K562 (cell line): ENCODE data around the gene MEGF11. TPM values are rescaled to one million over a fixed set of nuclear protein-coding genes. Genes with fewer than 3 reads are reported as not detected.

Experiments used
- ATAC-seq: fragments of 200-7000 bp; cut with Tn5 transposase; 3 replicates; pipeline ENCODE4 v1.9.1; 2020; ENCODE audit warnings: moderate library complexity
- Bru-seq: library from RNA; stranded (reverse); fragments of 400-500 nt; gene quantifications from one replicate; lab custom pipeline; 2021; lab: Mats Ljungman, UMichigan
- BruChase-seq, 2 experiments: library from RNA; stranded (reverse); fragments of 400-500 nt; gene quantifications; one replicate each; lab custom pipeline; 2021; lab: Mats Ljungman, UMichigan
- BruUV-seq: library from RNA; stranded (reverse); fragments of 400-500 nt; replicated peaks from 2 replicates; lab custom pipeline; 2021; lab: Mats Ljungman, UMichigan
- CTCF ChIA-PET: fragments of 300-600 bp; formaldehyde crosslinking; extraction: SDS; loops from one replicate; lab custom pipeline; 2021; ENCODE audit warnings: low intra/inter-chr PET ratio; lab: Yijun Ruan, JAX
- POLR2A ChIA-PET: fragments of 300-600, 350-650 bp; sonication (Branson Sonifier 250); formaldehyde crosslinking; extraction: SDS; loops from one replicate; lab custom pipeline; 2021; ENCODE audit warnings: antibody characterized with exemption, inconsistent platforms; lab: Yijun Ruan, JAX
- DNase-seq, 4 experiments: peaks; one replicate each; pipeline versions ENCODE4 v3.0.0 to v3.0.0-alpha.2; 2011 to 2018; ENCODE audit warnings: low spot score in 3 of 4, mixed read lengths in 3 of 4; ENCODE audit errors: extremely low read depth in 1 of 4
- FAIRE-seq: peaks from 2 replicates; lab custom pipeline; 2011; peaks lifted over from hg19 to GRCh38; lab: Jason Lieb, UNC
- H2AFZ ChIP-seq: 2 replicates; pipeline ENCODE4 v1.6.0; 2011; ENCODE audit warnings: low read depth, low read length, control low read depth, inconsistent platforms
- H3K27ac ChIP-seq: fragments of 200-600 bp; 3 replicates; pipeline ENCODE4 v1.8.0; 2011; ENCODE audit warnings: low read depth, mild to moderate bottlenecking, control low read depth, inconsistent platforms, low read length, moderate library complexity, mixed read lengths; ENCODE audit errors: extremely low read depth
- H3K27me3 ChIP-seq, 2 experiments: fragments of 300-600 bp in 1 of 2; 2 replicates in 1 of 2; 3 replicates in 1 of 2; pipeline versions ENCODE4 v1.6.0 to v1.8.0; 2011; ENCODE audit warnings: inconsistent platforms in 2 of 2, low read length in 2 of 2, mild to moderate bottlenecking in 1 of 2, mixed read lengths in 1 of 2, moderate library complexity in 1 of 2; ENCODE audit not compliant: control insufficient read depth in 2 of 2, insufficient read depth in 2 of 2
- H3K36me3 ChIP-seq: fragments of 300-600 bp; 3 replicates; pipeline ENCODE4 v1.8.0; 2011; ENCODE audit warnings: mild to moderate bottlenecking, low read length, inconsistent platforms; ENCODE audit not compliant: control insufficient read depth, insufficient read depth
- H3K4me1 ChIP-seq, 2 experiments: fragments of 200-600 bp in 1 of 2; replicated peaks in 1 of 2; 2 replicates in 1 of 2; 3 replicates in 1 of 2; pipeline versions ENCODE4 v1.5.1 to v1.8.0; 2011; ENCODE audit warnings: inconsistent platforms in 2 of 2, low read length in 2 of 2, mild to moderate bottlenecking in 1 of 2, mixed read lengths in 1 of 2, moderate library complexity in 1 of 2; ENCODE audit not compliant: control insufficient read depth in 2 of 2, insufficient read depth in 2 of 2
- H3K4me2 ChIP-seq: 2 replicates; pipeline ENCODE4 v1.6.1; 2011; ENCODE audit warnings: low read length, control low read depth, inconsistent platforms, mixed read lengths; ENCODE audit not compliant: insufficient read depth
- H3K4me3 ChIP-seq: fragments of 200-600 bp; sonication (generic), shearing (Covaris generic); 2 replicates; pipeline ENCODE4 v1.5.1; 2016; ENCODE audit warnings: control low read depth, inconsistent platforms
- H3K79me2 ChIP-seq: fragments of 200-600 bp; 3 replicates; pipeline ENCODE4 v1.8.0; 2011; ENCODE audit warnings: low read length, inconsistent platforms; ENCODE audit not compliant: control insufficient read depth, insufficient read depth
- H3K9ac ChIP-seq, 2 experiments: 2 replicates each; pipeline versions ENCODE4 v1.6.0 to v1.6.1; 2011; ENCODE audit warnings: low read depth in 2 of 2, low read length in 2 of 2, control low read depth in 1 of 2, inconsistent platforms in 1 of 2, mild to moderate bottlenecking in 1 of 2, mixed read lengths in 1 of 2; ENCODE audit not compliant: insufficient read depth in 1 of 2
- H3K9me1 ChIP-seq: one replicate; pipeline ENCODE4 v1.6.0; 2011; ENCODE audit warnings: inconsistent platforms, mild to moderate bottlenecking, low read length, moderate library complexity; ENCODE audit not compliant: control insufficient read depth, insufficient read depth
- H3K9me3 ChIP-seq: replicated peaks from 2 replicates; pipeline ENCODE4 v1.5.1; 2011; ENCODE audit warnings: low read depth, low read length, inconsistent platforms; ENCODE audit not compliant: control insufficient read depth, insufficient read depth
- H4K20me1 ChIP-seq: replicated peaks from 2 replicates; pipeline ENCODE4 v1.6.1; 2011; ENCODE audit warnings: low read length, inconsistent platforms, mixed read lengths; ENCODE audit not compliant: control insufficient read depth, insufficient read depth
- EZH2 ChIP-seq: IDR thresholded peaks from 2 replicates; pipeline ENCODE4 v1.6.1; 2012; ENCODE audit warnings: low read depth, mild to moderate bottlenecking, inconsistent platforms, low read length, borderline replicate concordance
- PCBP1 ChIP-seq: fragments of 200-400 bp; formaldehyde crosslinking; IDR thresholded peaks from 2 replicates; pipeline ENCODE4 v1.6.1; 2018; ENCODE audit warnings: mild to moderate bottlenecking, low read depth, low read length; ENCODE audit not compliant: poor library complexity, severe bottlenecking
- RFX7 ChIP-seq: fragments of 250-450 bp; sonication (Bioruptor Pico); IDR thresholded peaks from 2 replicates; pipeline ENCODE4 v1.5.1; 2021; ENCODE audit warnings: mild to moderate bottlenecking
- WGBS: fragments of 100-300 bp; shearing (Covaris generic); methylation state at CpG from one replicate; pipeline ENCODE4 v1.1.6; 2016; ENCODE audit warnings: low coverage, mixed read lengths; ENCODE audit not compliant: insufficient coverage; ENCODE audit errors: missing lambda C conversion rate; 5-methylcytosine and 5-hydroxymethylcytosine counted together
- in situ Hi-C: fragments of 300-500 bp; cut with MboI; formaldehyde crosslinking; loops from 4 replicates; pipeline ENCODE4 v1.15.0; 2018; ENCODE audit warnings: inconsistent platforms, mixed read lengths
- intact Hi-C: fragments of 100-400 bp; cut with micrococcal nuclease; formaldehyde crosslinking; loops from 2 replicates; pipeline ENCODE4 v1.14.2; 2022
- long read RNA-seq, 3 experiments: library from polyadenylated mRNA in 2 of 3; library from RNA in 1 of 3; unstranded in 2 of 3; stranded (forward) in 1 of 3; transcript quantifications; one replicate each; pipeline ENCODE4 v2.0.0, GENCODE V29; 2019 to 2022
- polyA minus RNA-seq, 3 experiments: library from RNA; depleted of rRNA, polyadenylated mRNA; stranded (reverse); fragments of >200 nt; gene quantifications; 2 replicates each; pipeline ENCODE4 v1.2.3, GENCODE V29; 2011
- polyA plus RNA-seq, 8 experiments: library from polyadenylated mRNA; depleted of rRNA in 4 of 8; stranded (reverse) in 5 of 8; unstranded in 3 of 8; fragments of >200 nt; fragmentation: Nextera tagmentation in 2 of 8; fragmentation: Illumina TruSeq in 1 of 8; extraction: Ambion mirVana in 2 of 8; extraction: Trizol in 1 of 8; gene quantifications; 2 replicates each; pipeline versions ENCODE4 v1.2.1 to v1.2.3, GENCODE V29; 2011 to 2014; ENCODE audit warnings: inconsistent platforms in 1 of 8, missing spikeins in 1 of 8
- total RNA-seq, 7 experiments: library from RNA; depleted of rRNA in 6 of 7; stranded (reverse); fragments of >200 nt in 6 of 7; fragmentation: Illumina TruSeq in 2 of 7; extraction: Trizol in 2 of 7; gene quantifications; 2 replicates each; pipeline versions ENCODE4 v1.2.1 to v1.2.3, GENCODE V29; 2011 to 2021; ENCODE audit warnings: low replicate concordance in 1 of 7
- TF ChIP-seq, protein P1 (sequence below): IDR thresholded peaks from 2 replicates; pipeline ENCODE4 v1.6.1; 2016; ENCODE audit warnings: missing genetic modification characterization, missing compliant biosample characterization

Gene MEGF11
- 0.26 TPM in 1 of 2 replicates, not detected in the other for total RNA-seq (2011; cell fraction: chromatin; rRNA removed; ENCODE audit: low replicate concordance)
- 0.66 TPM in 1 of 2 replicates, not detected in the other for total RNA-seq (2011; cell fraction: nucleolus; rRNA removed)
- 0.46 TPM in 1 of 2 replicates, not detected in the other for total RNA-seq (2011; cell fraction: nucleoplasm; rRNA removed)
- total RNA-seq (2014; rRNA removed) (not detected in 2 replicates), total RNA-seq (2014; rRNA removed; fragmentation: Illumina TruSeq; extraction: Trizol) (not detected in 2 replicates), total RNA-seq (2015; rRNA removed; fragmentation: Illumina TruSeq; extraction: Trizol) (not detected in 2 replicates), total RNA-seq (2021) (not detected in 2 replicates), polyA plus RNA-seq (2011; rRNA removed) (not detected in 2 replicates), polyA plus RNA-seq (2014; fragmentation: Illumina TruSeq; extraction: Trizol) (not detected in 2 replicates), polyA plus RNA-seq (2014; fragmentation: Nextera tagmentation; extraction: Ambion mirVana) (under 1 TPM; 0.06 to 0.20 TPM), polyA plus RNA-seq (2014; rRNA removed) (0.23 TPM in 1 of 2 replicates, not detected in the other), polyA minus RNA-seq (2011; rRNA and poly(A)+ RNA removed) (not detected in 2 replicates), Bru-seq, nascent RNA (percentile 3 among the genes with signal in this experiment), BruChase-seq, experiment 1, labeled RNA remaining after a 2-hour chase (percentile 8 among the genes with signal in this experiment), BruChase-seq, experiment 2, labeled RNA remaining after a 6-hour chase (percentile 7 among the genes with signal in this experiment)
- 0.18 TPM in 1 of 2 replicates, not detected in the other for polyA plus RNA-seq (2011; cell fraction: cytosol; rRNA removed)
- not detected in 2 replicates for polyA plus RNA-seq (2011; cell fraction: nucleus; rRNA removed)
- 0.44 and 1.9 TPM in 2 replicates for polyA plus RNA-seq (2012)
- polyA minus RNA-seq (2011; cell fraction: cytosol; rRNA and poly(A)+ RNA removed), result not detected in 2 replicates
- polyA minus RNA-seq (2011; cell fraction: nucleus; rRNA and poly(A)+ RNA removed), result 0.44 TPM in 1 of 2 replicates, not detected in the other
- long read RNA-seq, experiment 1, partial matches to known transcripts, result 0 of 3 reads
- long read RNA-seq, experiment 1, other reads (novel, unspliced or antisense), result 3 of 3 reads
- long read RNA-seq, experiment 2, result 0 reads
- long read RNA-seq, experiment 3, result 0 reads

DNA sequence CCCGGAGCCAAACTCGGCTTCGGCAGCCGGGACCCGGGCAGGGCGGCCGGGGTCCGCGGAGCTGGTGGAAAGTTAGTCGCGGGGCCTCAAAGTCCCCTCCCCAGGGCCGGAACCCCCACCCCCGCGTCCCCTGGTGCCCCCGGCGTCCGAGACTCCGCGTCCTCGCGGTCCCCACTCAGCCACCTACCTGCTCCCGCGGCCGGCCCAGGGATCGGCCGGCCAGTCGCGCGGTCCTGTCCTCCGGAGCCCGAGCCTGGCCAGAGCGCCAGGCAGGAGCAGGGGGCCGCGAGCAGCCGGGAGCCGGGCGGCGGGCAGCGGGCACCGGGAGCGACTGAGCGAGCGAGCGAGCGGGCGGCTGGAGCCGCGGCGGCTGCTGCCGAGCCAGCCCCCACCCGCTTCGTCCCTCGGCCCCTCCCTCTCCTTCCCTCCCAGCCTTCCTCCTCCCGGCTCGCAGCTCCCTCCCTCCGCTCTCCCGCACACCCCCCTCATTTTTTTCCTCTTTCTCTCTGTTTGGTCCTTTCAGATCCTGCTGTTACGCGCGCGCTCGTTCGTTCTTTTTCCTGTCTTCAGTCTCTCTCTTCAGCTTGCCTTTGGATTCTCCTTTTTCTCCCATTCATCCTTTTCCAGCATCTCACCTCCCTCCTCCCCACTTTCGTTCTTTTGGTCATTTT lies at the start of gene MEGF11:
TSS of gene MEGF11 (minus strand) at position 333 of the 671 bp plus-strand sequence. CDS start 125,347 bp downstream, outside the sequence.
- Histone ChIP-seq H3K4me2 (peak within 1 kb of the TSS; percentile 60), H3K36me3 (no peaks in the 10 kb centered on the region), H3K9me3 (no peaks in the 10 kb centered on the region), H3K27ac (no peak within 1 kb of the TSS), H3K27me3 (peaks cover 57 to 70% of the 10 kb centered on the region in 2 experiments), H3K9ac (no peak within 1 kb of the TSS), H2AFZ (peak within 1 kb of the TSS; percentile 51; the same call in 1 of the 2 replicates), H3K4me3 (0 out of 2 replicates have a peak within 1 kb of the TSS, but pooled peaks have one; percentile 6), H3K79me2 (no peaks in the 10 kb centered on the region), H4K20me1 (peaks cover 15% of the 10 kb centered on the region; the same call in 1 of the 2 replicates), H3K4me1 (peaks cover 3 to 23% of the 10 kb centered on the region in 2 experiments; a peak in 3 of 5 replicates), H3K9me1 (no peaks in the 10 kb centered on the region)
- DNase-seq (peak in 3 of 4 experiments; percentile 31 to 45 (median 36)), FAIRE-seq (no peak), ATAC-seq (no peak)
- intact Hi-C loops (loop anchor here (5.0 kb wide), 1 partner anchor 34 kb away; no protein-coding TSS in a partner anchor), in situ Hi-C loops (no loop called here)
- TF ChIP-seq, protein P1, sequence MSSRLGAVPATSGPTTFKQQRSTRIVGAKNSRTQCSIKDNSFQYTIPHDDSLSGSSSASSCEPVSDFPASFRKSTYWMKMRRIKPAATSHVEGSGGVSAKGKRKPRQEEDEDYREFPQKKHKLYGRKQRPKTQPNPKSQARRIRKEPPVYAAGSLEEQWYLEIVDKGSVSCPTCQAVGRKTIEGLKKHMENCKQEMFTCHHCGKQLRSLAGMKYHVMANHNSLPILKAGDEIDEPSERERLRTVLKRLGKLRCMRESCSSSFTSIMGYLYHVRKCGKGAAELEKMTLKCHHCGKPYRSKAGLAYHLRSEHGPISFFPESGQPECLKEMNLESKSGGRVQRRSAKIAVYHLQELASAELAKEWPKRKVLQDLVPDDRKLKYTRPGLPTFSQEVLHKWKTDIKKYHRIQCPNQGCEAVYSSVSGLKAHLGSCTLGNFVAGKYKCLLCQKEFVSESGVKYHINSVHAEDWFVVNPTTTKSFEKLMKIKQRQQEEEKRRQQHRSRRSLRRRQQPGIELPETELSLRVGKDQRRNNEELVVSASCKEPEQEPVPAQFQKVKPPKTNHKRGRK, result peak; percentile 44; the same call in 1 of the 2 replicates
- TF ChIP-seq EZH2, result 0 out of 2 replicates have a peak, but pooled peaks have one; percentile 59
- TF ChIP-seq RFX7, result no peak
- peak; percentile 44 for TF ChIP-seq PCBP1
- BruUV-seq, result no TSS peak
- WGBS, result 27% methylated on average over 22 of the region's 64 CpGs
- POLR2A ChIA-PET, result interaction anchor here (0.6 kb wide), 1 partner anchor 8 kb away, joined by 3 read pairs; no protein-coding TSS in a partner anchor
- CTCF ChIA-PET, result interaction anchor here (1.8 kb wide), 1 partner anchor 34 kb away, joined by 9 read pairs; no protein-coding TSS in a partner anchor
